Stimulated activated CD8-positive, alpha-beta memory T cell treated with anti-CD3 and anti-CD28 coated beads, Interleukin-7, amount 100 ng/mL, for 4 hours (primary cell): ENCODE results near the gene DCAF12.
"Not testable (repeated sequence)": the region's sequence is repeated elsewhere in the genome, so short reads cannot be mapped to it uniquely, and the experiment has no call there.

Experiments used
- DNase-seq, 2 donors: peaks; one replicate each; pipeline ENCODE4 v3.0.0-alpha.2; 2020; ENCODE audit warnings: low read depth in 2 of 2

DCAF12 gene

GRCh38 chr9:34126207-34127034, at the start of gene DCAF12:
DCAF12 (minus strand) TSS chr9:34126698; CDS start chr9:34126431, 267 bp downstream.
- DNase-seq: peak; percentile 80 to 83

GRCh38 chr9:34176089-34176488, 49.6 kb upstream of the DCAF12 start:
- no peak for DNase-seq

- peak in 1 of 2 donors; percentile 25 for DNase-seq
Observed at GRCh38 chr9:34171753-34172535, 45.4 kb upstream of the DCAF12 start.

GRCh38 chr9:34170237-34170991, 43.9 kb upstream of the DCAF12 start:
- no peak for DNase-seq

- no peak for DNase-seq
Observed at GRCh38 chr9:34169125-34169524, 42.6 kb upstream of the DCAF12 start.

GRCh38 chr9:34163434-34163833, 36.9 kb upstream of the DCAF12 start:
- DNase-seq: no peak

GRCh38 chr9:34158362-34158869, 31.9 kb upstream of the DCAF12 start:
- DNase-seq: no peak

GRCh38 chr9:34157898-34158297, 31.4 kb upstream of the DCAF12 start:
- DNase-seq: no peak

GRCh38 chr9:34157318-34157717, 30.8 kb upstream of the DCAF12 start:
- no peak for DNase-seq

- no peak for DNase-seq
Observed at GRCh38 chr9:34154057-34154456, 27.6 kb upstream of the DCAF12 start.

- DNase-seq: no peak
Observed at GRCh38 chr9:34151398-34151797, 24.9 kb upstream of the DCAF12 start.

- DNase-seq: no peak
Observed at GRCh38 chr9:34145165-34145564, 18.7 kb upstream of the DCAF12 start.

- DNase-seq: no peak
Observed at GRCh38 chr9:34143116-34143515, 16.6 kb upstream of the DCAF12 start.

GRCh38 chr9:34140853-34141252, 14.4 kb upstream of the DCAF12 start:
- DNase-seq: no peak

- no peak for DNase-seq
Observed at GRCh38 chr9:34139477-34140146, 13.1 kb upstream of the DCAF12 start.

- not testable (repeated sequence) for DNase-seq
Observed at GRCh38 chr9:34138644-34139043, 12.1 kb upstream of the DCAF12 start.

- no peak for DNase-seq
Observed at GRCh38 chr9:34134521-34134920, 8.0 kb upstream of the DCAF12 start.

- no peak for DNase-seq
Observed at GRCh38 chr9:34133436-34133949, 7.0 kb upstream of the DCAF12 start.

GRCh38 chr9:34131571-34131970, 5.1 kb upstream of the DCAF12 start:
- DNase-seq: no peak

GRCh38 chr9:34127035-34127948, 794 bp upstream of the DCAF12 start:
- DNase-seq: no peak
